Fibroblast of lung (primary cell): ENCODE data around the gene LIMA1. TPM values are rescaled to one million over a fixed set of nuclear protein-coding genes. Genes with fewer than 3 reads are reported as not detected.

Source experiments
- DNase-seq, 2 donors: peaks; one replicate each; pipeline versions ENCODE4 v3.0.0 to v3.0.0-alpha.2; 2010; ENCODE audit warnings: low read depth in 2 of 2
- H2AFZ ChIP-seq: 2 replicates; pipeline ENCODE4 v1.5.1; 2012; ENCODE audit warnings: low read length, control low read depth, inconsistent platforms
- H3K27ac ChIP-seq: 2 replicates; pipeline ENCODE4 v1.5.1; 2011; ENCODE audit warnings: low read length, control low read depth; ENCODE audit not compliant: insufficient read depth
- H3K27me3 ChIP-seq: 2 replicates; pipeline ENCODE4 v1.5.1; 2011; ENCODE audit warnings: mild to moderate bottlenecking, low read length; ENCODE audit not compliant: control insufficient read depth, insufficient read depth
- H3K36me3 ChIP-seq: 2 replicates; pipeline ENCODE4 v1.5.1; 2011; ENCODE audit warnings: low read length; ENCODE audit not compliant: control insufficient read depth, insufficient read depth
- H3K4me1 ChIP-seq: 2 replicates; pipeline ENCODE4 v1.5.1; 2011; ENCODE audit warnings: low read length; ENCODE audit not compliant: control insufficient read depth, insufficient read depth; ENCODE audit errors: extremely low read depth
- H3K4me2 ChIP-seq: 2 replicates; pipeline ENCODE4 v1.5.1; 2011; ENCODE audit warnings: low read length, control low read depth; ENCODE audit not compliant: insufficient read depth; ENCODE audit errors: extremely low read depth
- H3K4me3 ChIP-seq, 4 experiments: fragments of 200-600 bp in 1 of 4; sonication (generic) in 1 of 4; replicated peaks in 1 of 4; 2 replicates each; pipeline ENCODE4 v1.5.1; 2011 to 2016; ENCODE audit warnings: low read length in 4 of 4, low read depth in 3 of 4, mild to moderate bottlenecking in 3 of 4, control low read depth in 2 of 4, inconsistent platforms in 1 of 4, mixed read lengths in 1 of 4; ENCODE audit not compliant: insufficient read depth in 1 of 4; ENCODE audit errors: control extremely low read depth in 1 of 4
- H3K79me2 ChIP-seq: 2 replicates; pipeline ENCODE4 v1.5.1; 2012; ENCODE audit warnings: mild to moderate bottlenecking, low read length, inconsistent platforms; ENCODE audit not compliant: control insufficient read depth, insufficient read depth
- H3K9ac ChIP-seq: 2 replicates; pipeline ENCODE4 v1.5.1; 2011; ENCODE audit warnings: mild to moderate bottlenecking, low read length, control low read depth; ENCODE audit not compliant: insufficient read depth
- H3K9me3 ChIP-seq: 2 replicates; pipeline ENCODE4 v1.5.1; 2012; ENCODE audit warnings: low read depth, low read length; ENCODE audit not compliant: control insufficient read depth, insufficient read depth
- H4K20me1 ChIP-seq: 2 replicates; pipeline ENCODE4 v1.5.1; 2011; ENCODE audit warnings: low read length; ENCODE audit not compliant: control insufficient read depth, insufficient read depth; ENCODE audit errors: extremely low read depth
- CTCF ChIP-seq, 2 donors: IDR thresholded peaks in 1 of 2; conservative IDR thresholded peaks in 1 of 2; 1 replicate in 1 of 2; 2 replicates in 1 of 2; pipeline ENCODE4 v1.5.1; 2011 to 2012; ENCODE audit warnings: low read length in 2 of 2, control low read depth in 1 of 2, inconsistent platforms in 1 of 2, low read depth in 1 of 2, mild to moderate bottlenecking in 1 of 2
- EZH2 ChIP-seq: IDR thresholded peaks from 2 replicates; pipeline ENCODE4 v1.5.1; 2012; ENCODE audit warnings: low read length, control low read depth, mild to moderate bottlenecking; ENCODE audit errors: missing control alignments
- polyA plus RNA-seq, 2 donors: library from polyadenylated mRNA; depleted of rRNA in 1 of 2; stranded (reverse) in 1 of 2; unstranded in 1 of 2; fragments of >200 nt; gene quantifications; 2 replicates each; pipeline ENCODE4 v1.2.1, GENCODE V29; 2011 to 2012; ENCODE audit warnings: missing spikeins in 1 of 2
- total RNA-seq: library from RNA; depleted of rRNA; stranded (reverse); fragments of >200 nt; gene quantifications from 2 replicates; pipeline ENCODE4 v1.2.1, GENCODE V29; 2014

LIMA1 gene
- total and polyA plus RNA-seq, 2 donors (not counting 1 experiment from before 2014, with no cell fraction given): 171 to 308 TPM

- H3K36me3 ChIP-seq: no peaks in the 10 kb centered on the region
- no peak overlapping the region for H3K27ac ChIP-seq
- peak in 1 of 2 donors; percentile 35 for DNase-seq
- no peaks in the 10 kb centered on the region for H4K20me1 ChIP-seq
- H3K4me2 ChIP-seq: no peak overlapping the region
- no peak overlapping the region for H3K9ac ChIP-seq
- H2AFZ ChIP-seq: no peak overlapping the region
- no peaks in the 10 kb centered on the region for H3K27me3 ChIP-seq
- no peaks in the 10 kb centered on the region for H3K9me3 ChIP-seq
- no peak overlapping the region for H3K4me3 ChIP-seq
- H3K79me2 ChIP-seq: peaks cover 44% of the 10 kb centered on the region
- TF ChIP-seq EZH2 (no peak), CTCF (conservative IDR thresholded peaks at IDR 0.05 in 1 of 2, IDR thresholded peaks at IDR 0.05 in 1 of 2; ENCODE audit: low read depth in 1 of 2, low read length in 2 of 2) (no peak)
- no peaks in the 10 kb centered on the region for H3K4me1 ChIP-seq
Measured at GRCh38 chr12:50162230-50162629, 121.1 kb downstream of the LIMA1 start.

DNA sequence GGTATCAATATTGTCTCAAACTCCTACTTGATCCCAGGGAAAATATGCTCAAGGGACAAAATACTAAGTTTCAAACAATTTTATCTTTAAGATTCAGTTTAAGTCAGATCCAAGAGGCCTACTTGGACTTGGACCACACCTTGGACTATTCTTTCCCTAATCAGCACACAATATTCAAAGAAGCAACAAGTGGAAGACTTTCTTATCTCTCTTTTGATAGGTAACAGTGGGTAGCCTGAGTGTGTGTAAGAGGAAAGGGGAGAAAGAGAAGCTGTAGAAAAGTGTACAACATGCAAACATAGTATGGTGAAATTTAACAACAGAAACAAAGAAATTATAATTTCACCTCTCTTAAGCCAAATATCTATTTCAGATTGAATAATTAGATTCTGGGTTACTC, 122.7 kb downstream of the LIMA1 start:
- Histone ChIP-seq H3K9ac (no peak overlapping the region), H3K4me2 (no peak overlapping the region), H3K4me1 (no peaks in the 10 kb centered on the region), H3K27ac (no peak overlapping the region), H3K9me3 (no peaks in the 10 kb centered on the region), H2AFZ (no peak overlapping the region), H3K79me2 (peaks cover 35% of the 10 kb centered on the region), H3K36me3 (no peaks in the 10 kb centered on the region), H3K27me3 (no peaks in the 10 kb centered on the region), H3K4me3 (no peak overlapping the region), H4K20me1 (no peaks in the 10 kb centered on the region)
- TF ChIP-seq EZH2: no peak
- no peak for TF ChIP-seq CTCF (conservative IDR thresholded peaks at IDR 0.05 in 1 of 2, IDR thresholded peaks at IDR 0.05 in 1 of 2; ENCODE audit: low read depth in 1 of 2, low read length in 2 of 2)
- no peak for DNase-seq

GRCh38 chr12:50157259-50157658, 126.1 kb downstream of the LIMA1 start:
- Histone ChIP-seq H3K79me2 (peaks cover 13% of the 10 kb centered on the region), H3K4me1 (no peaks in the 10 kb centered on the region), H3K27ac (no peak overlapping the region), H3K4me3 (no peak overlapping the region), H3K4me2 (no peak overlapping the region), H4K20me1 (no peaks in the 10 kb centered on the region), H3K9me3 (no peaks in the 10 kb centered on the region), H3K36me3 (no peaks in the 10 kb centered on the region), H3K9ac (no peak overlapping the region), H3K27me3 (no peaks in the 10 kb centered on the region), H2AFZ (no peak overlapping the region)
- DNase-seq: peak in 1 of 2 donors; percentile 54
- TF ChIP-seq EZH2: no peak
- no peak for TF ChIP-seq CTCF (conservative IDR thresholded peaks at IDR 0.05 in 1 of 2, IDR thresholded peaks at IDR 0.05 in 1 of 2; ENCODE audit: low read depth in 1 of 2, low read length in 2 of 2)
